Psoas muscle (tissue), 8 donors: ENCODE data around the gene KIAA1671. TPM values are rescaled to one million over a fixed set of nuclear protein-coding genes. Genes with fewer than 3 reads are reported as not detected.

Experiments
- ATAC-seq, 4 donors: fragments of 200-7000 bp; cut with Tn5 transposase; one replicate each; pipeline ENCODE4 v1.9.1; 2020; ENCODE audit warnings: moderate library complexity in 3 of 4, mild to moderate bottlenecking in 2 of 4
- DNase-seq, 2 donors: peaks; one replicate each; pipeline ENCODE4 v3.0.0-alpha.2; 2020
- H3K27ac ChIP-seq: fragments of 200-600 bp; one replicate; pipeline ENCODE4 v1.8.0; 2022
- H3K27me3 ChIP-seq, 3 donors: fragments of 200-600 bp in 1 of 3; one replicate each; pipeline versions ENCODE4 v1.6.1 to v1.8.0; 2013 to 2022; ENCODE audit warnings: low read length in 2 of 3, mild to moderate bottlenecking in 2 of 3, moderate library complexity in 1 of 3; ENCODE audit not compliant: insufficient read depth in 3 of 3
- H3K36me3 ChIP-seq, 2 donors: fragments of 200-600 bp in 1 of 2; one replicate each; pipeline versions ENCODE4 v1.6.1 to v1.8.0; 2013 to 2022; ENCODE audit warnings: low read depth in 1 of 2, mild to moderate bottlenecking in 1 of 2, moderate library complexity in 1 of 2; ENCODE audit not compliant: insufficient read depth in 1 of 2
- H3K4me1 ChIP-seq: fragments of 200-600 bp; one replicate; pipeline ENCODE4 v1.8.0; 2022
- H3K4me3 ChIP-seq: fragments of 200-600 bp; one replicate; pipeline ENCODE4 v1.8.0; 2022; ENCODE audit warnings: mild to moderate bottlenecking
- H3K9me3 ChIP-seq: fragments of 200-600 bp; one replicate; pipeline ENCODE4 v1.8.0; 2022
- WGBS, 3 donors: extraction: QIAGEN DNeasy Blood & Tissue Kit; methylation state at CpG; one replicate each; pipeline versions ENCODE4 v1.1.6 to v1.1.7; 2013; 5-methylcytosine and 5-hydroxymethylcytosine counted together
- intact Hi-C, 2 donors: fragments of 100-400 bp; cut with DNase I; formaldehyde crosslinking; loops; one replicate each; pipeline versions ENCODE4 v1.11.0 to v1.14.2; 2022
- polyA plus RNA-seq, 3 donors: library from polyadenylated mRNA; stranded (reverse); fragments of 200-250 nt; gene quantifications; one replicate each; pipeline ENCODE4 v1.2.3, GENCODE V29; 2013
- total RNA-seq, 4 donors: library from RNA; stranded (reverse); fragmentation: NEBNext Ultra II Directional in 2 of 4; extraction: Animal tissue kit (Norgen Biotek cat#: 25700) in 2 of 4; gene quantifications; one replicate each; pipeline versions ENCODE4 v1.2.1 to v1.2.4, GENCODE V29; 2021 to 2023
- TF ChIP-seq, protein P1 (sequence below): fragments of 200-600 bp; IDR thresholded peaks from one replicate; pipeline ENCODE4 v1.8.0; 2022; ENCODE audit warnings: antibody characterized with exemption
- donor health status: healthy with polysubstance abuse.
- donor health status: DM: no; HTN: no; CAD: no; lungs with moderate emphysema.
- donor health status: Bipolar disorder and iron deficiency.
- donor health status: healthy.
- donor health status: DM: yes; HTN: yes; CAD: no.
- donor health status: DM: no; HTN: no; CAD: no.
- donor health status: DM: no; HTN: no; CAD: no.
- donor health status: DM: yes; HTN: yes; CAD: no.

The KIAA1671 gene
- total and polyA plus RNA-seq, 7 donors = 1.9 to 56.9 (median 15.8) TPM

DNA sequence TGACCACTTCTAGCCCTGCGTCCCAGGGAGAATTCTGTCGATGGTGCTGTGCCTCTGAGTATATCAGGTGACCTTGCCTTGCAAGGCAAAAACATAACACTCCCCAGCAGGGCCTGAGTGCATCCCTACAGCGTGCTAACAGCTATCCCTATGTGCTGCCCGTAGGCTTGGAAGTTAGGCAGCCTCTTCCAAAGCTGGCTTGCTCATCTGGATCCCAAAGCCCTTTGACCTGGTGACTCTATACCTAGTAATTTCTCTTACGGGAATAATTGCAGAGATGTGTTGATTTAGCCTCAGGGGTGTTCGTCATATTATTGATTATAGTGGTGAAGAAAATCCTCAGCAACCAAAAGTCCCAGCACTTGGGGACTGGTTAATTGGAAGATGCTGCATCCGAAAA is 214.6 kb downstream of the KIAA1671 start:
- H3K4me3 ChIP-seq = no peak overlapping the region
- WGBS, 3 donors = 80 to 83% (median 83%) methylated on average over 7 of the region's 7 CpGs
- no peaks in the 10 kb centered on the region for H3K27me3 ChIP-seq
- TF ChIP-seq, protein P1, sequence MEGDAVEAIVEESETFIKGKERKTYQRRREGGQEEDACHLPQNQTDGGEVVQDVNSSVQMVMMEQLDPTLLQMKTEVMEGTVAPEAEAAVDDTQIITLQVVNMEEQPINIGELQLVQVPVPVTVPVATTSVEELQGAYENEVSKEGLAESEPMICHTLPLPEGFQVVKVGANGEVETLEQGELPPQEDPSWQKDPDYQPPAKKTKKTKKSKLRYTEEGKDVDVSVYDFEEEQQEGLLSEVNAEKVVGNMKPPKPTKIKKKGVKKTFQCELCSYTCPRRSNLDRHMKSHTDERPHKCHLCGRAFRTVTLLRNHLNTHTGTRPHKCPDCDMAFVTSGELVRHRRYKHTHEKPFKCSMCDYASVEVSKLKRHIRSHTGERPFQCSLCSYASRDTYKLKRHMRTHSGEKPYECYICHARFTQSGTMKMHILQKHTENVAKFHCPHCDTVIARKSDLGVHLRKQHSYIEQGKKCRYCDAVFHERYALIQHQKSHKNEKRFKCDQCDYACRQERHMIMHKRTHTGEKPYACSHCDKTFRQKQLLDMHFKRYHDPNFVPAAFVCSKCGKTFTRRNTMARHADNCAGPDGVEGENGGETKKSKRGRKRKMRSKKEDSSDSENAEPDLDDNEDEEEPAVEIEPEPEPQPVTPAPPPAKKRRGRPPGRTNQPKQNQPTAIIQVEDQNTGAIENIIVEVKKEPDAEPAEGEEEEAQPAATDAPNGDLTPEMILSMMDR = no peak
- ATAC-seq (no peak), DNase-seq (no peak)
- H3K4me1 ChIP-seq = peaks cover 12% of the 10 kb centered on the region
- H3K27ac ChIP-seq = no peak overlapping the region
- intact Hi-C loops = no loop called here
- H3K9me3 ChIP-seq = no peaks in the 10 kb centered on the region
- H3K36me3 ChIP-seq = peaks cover 0 to 7% of the 10 kb centered on the region in 2 donors

DNA sequence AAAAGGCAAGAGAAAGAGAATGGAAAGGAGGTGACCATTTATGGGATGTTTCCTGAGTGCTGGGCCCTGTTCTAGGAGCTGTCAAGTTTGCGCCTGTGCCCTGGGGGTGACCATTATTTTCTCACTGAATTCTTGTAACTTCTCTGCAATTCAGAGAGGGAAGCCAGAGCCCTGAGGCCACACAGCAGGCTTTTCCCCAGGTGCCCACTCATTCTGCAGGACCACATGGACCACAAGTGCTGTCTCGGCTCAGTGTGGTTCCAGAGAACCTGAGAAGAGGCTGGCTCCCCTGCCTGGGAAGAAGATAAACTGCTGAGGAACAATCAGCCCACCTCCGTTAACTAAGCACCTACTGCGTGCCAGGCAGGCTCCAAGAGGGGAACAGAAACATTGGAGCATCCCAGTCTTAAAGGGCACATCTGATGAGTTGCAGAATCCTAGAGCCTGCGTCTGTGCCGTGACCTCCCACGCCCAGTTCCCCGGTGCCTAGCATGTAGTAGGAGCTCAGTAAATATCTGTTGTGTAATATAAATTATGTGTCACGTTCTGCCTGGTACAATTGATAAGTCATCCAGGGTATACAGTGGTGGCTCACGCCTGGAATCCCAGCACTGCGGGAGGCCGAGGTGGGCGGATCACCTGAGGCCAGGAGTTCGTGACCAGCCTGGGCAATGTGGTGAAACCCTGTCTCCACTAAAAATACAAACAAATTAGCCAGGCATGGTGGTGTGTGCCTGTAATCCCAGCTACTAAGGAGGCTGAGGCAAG is 215.5 kb downstream of the KIAA1671 start:
- ATAC-seq (no peak), DNase-seq (no peak)
- Histone ChIP-seq H3K27ac (no peak overlapping the region), H3K27me3 (no peaks in the 10 kb centered on the region), H3K4me3 (no peak overlapping the region), H3K9me3 (no peaks in the 10 kb centered on the region), H3K4me1 (peaks cover 10% of the 10 kb centered on the region), H3K36me3 (peaks cover 0 to 7% of the 10 kb centered on the region in 2 donors)
- intact Hi-C loops = no loop called here
- 88 to 93% (median 93%) methylated on average over 14 of the region's 14 CpGs for WGBS, 3 donors
- TF ChIP-seq, protein P1 = no peak

DNA sequence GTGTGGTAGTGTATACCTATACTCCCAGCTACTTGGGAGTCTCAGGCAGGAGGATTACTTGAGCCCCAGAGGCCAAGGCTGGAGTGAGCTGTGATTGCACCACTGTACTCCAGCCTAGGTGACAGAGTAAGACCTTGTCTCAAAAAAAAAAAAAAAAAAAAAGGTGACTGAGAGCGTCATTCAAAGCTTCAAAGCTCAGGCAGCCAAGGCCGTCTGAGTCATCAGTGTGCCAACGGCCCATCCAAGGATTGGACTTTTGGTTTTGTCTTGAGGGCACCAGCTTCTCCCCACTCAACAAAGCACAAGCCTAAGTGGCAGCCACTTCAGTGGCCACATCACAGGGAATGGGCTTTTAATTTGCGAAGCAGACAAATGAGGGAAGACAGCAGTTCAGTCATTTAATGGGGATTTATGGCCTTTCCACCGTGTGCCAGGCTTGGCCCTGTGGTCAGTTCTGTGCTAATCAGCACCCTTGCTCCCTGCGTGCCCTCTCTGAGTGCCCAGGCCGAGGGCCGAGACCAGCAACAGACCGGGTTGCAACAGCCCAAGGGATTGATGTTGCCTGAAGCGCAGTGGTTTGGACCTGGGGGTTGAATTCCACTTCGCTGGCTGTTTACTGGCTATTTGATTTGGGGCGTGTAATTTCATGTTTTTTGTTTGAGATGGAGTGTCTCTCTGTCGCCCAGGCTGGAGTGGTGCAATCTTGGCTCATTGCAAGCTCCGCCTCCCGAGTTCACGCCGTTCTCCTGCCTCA is 216.9 kb downstream of the KIAA1671 start:
- ATAC-seq = peak in 2 of 4 donors; percentile 32 to 38
- H3K4me1 ChIP-seq = peaks cover 5% of the 10 kb centered on the region

DNA sequence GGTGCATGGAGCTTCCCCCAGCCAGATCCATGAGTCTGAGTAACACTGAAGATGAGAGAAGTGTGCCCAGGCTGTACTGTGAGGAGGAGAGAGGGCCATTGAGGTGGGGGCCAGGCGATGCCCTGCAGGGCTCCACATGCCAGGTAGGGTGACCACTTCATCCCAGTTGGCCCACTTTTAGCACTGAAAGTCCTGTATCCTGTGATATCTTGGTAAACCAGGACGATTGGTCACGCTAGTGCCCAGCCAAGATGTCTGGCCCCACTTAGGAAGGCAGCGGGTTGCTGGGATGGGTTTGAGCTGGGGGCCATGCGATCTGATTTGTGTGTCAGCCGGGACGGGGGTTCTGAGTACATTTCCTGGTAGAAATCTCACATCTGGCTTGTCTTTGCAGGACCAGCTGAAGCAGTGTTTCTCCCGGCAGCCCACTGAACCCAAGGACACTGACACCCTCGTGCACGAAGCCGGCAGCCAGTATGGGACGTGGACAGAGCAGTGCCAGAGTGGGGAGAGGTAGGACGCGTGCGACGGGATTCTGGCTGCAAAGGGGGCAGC is 218.0 kb downstream of the KIAA1671 start:
- no peaks in the 10 kb centered on the region for H3K4me1 ChIP-seq
- H3K9me3 ChIP-seq = no peaks in the 10 kb centered on the region
- no peaks in the 10 kb centered on the region for H3K27me3 ChIP-seq
- DNase-seq (no peak), ATAC-seq (no peak)
- no peak overlapping the region for H3K4me3 ChIP-seq
- 84 to 86% (median 84%) methylated on average over 16 of the region's 16 CpGs for WGBS, 3 donors
- intact Hi-C loops = no loop called here
- TF ChIP-seq, protein P1 = no peak
- H3K36me3 ChIP-seq = peaks cover 0 to 29% of the 10 kb centered on the region in 2 donors
- H3K27ac ChIP-seq = no peak overlapping the region

More for the DNA sequence above, 216.9 kb downstream of the KIAA1671 start:
- intact Hi-C loops = no loop called here
- H3K9me3 ChIP-seq = no peaks in the 10 kb centered on the region
- TF ChIP-seq, protein P1 = no peak
- peaks cover 0 to 18% of the 10 kb centered on the region in 2 donors for H3K36me3 ChIP-seq
- WGBS, 3 donors = 82 to 86% (median 82%) methylated on average over 17 of the region's 17 CpGs
- no peak overlapping the region for H3K4me3 ChIP-seq
- no peaks in the 10 kb centered on the region for H3K27me3 ChIP-seq
- DNase-seq = no peak
- H3K27ac ChIP-seq = no peak overlapping the region
